ENCODE measurements around the gene C17orf50.

The C17orf50 gene

GRCh38 chr17:35811759-35812158 lies 51.1 kb downstream of the C17orf50 start:
- Mint-ChIP-seq H3K9me3 (no peaks in the 10 kb centered on the region), H3K27ac (no peak overlapping the region), H3K4me3 (peak overlapping the region; percentile 27), H3K4me1 (ENCODE audit: low read depth) (peaks cover 57% of the 10 kb centered on the region), H3K27me3 (ENCODE audit: low read depth) (no peaks in the 10 kb centered on the region), H3K36me3 (ENCODE audit: low read depth) (peaks cover 22% of the 10 kb centered on the region)
- no peak for DNase-seq (ENCODE audit: low spot score)

- Mint-ChIP-seq H3K27ac (no peak overlapping the region), H3K9me3 (no peaks in the 10 kb centered on the region), H3K4me3 (no peak overlapping the region), H3K36me3 (ENCODE audit: low read depth) (peaks cover 22% of the 10 kb centered on the region), H3K27me3 (ENCODE audit: low read depth) (no peaks in the 10 kb centered on the region), H3K4me1 (ENCODE audit: low read depth) (peaks cover 51% of the 10 kb centered on the region)
- DNase-seq (ENCODE audit: low spot score) = no peak
Measured at GRCh38 chr17:35812456-35812855, 51.8 kb downstream of the C17orf50 start.
